Activated CD4-positive, alpha-beta T cell treated with anti-CD3 and anti-CD28 coated beads, Interleukin-2, Interleukin-4, amounts not matched to agents 100 ng/mL and 50 ng/mL, durations not matched to agents 16 hours and 8 hours (primary cell): ENCODE measurements around the gene MTURN.
"Not testable (repeated sequence)": the region's sequence is repeated elsewhere in the genome, so short reads cannot be mapped to it uniquely, and the experiment has no call there.

ENCODE experiments used
- DNase-seq: peaks from one replicate; pipeline ENCODE4 v3.0.0-alpha.2; 2020; ENCODE audit warnings: low spot score

Gene MTURN

GRCh38 chr7:30180718-30181117 lies 45.9 kb downstream of the MTURN start:
- no peak for DNase-seq

- DNase-seq = no peak
Observed at GRCh38 chr7:30181211-30181610, 46.4 kb downstream of the MTURN start.

- DNase-seq = no peak
Observed at GRCh38 chr7:30181736-30182522, 47.1 kb downstream of the MTURN start.

GRCh38 chr7:30182814-30183213 lies 48.0 kb downstream of the MTURN start:
- DNase-seq = no peak

GRCh38 chr7:30183749-30184369 lies 49.1 kb downstream of the MTURN start:
- no peak for DNase-seq

GRCh38 chr7:30184791-30185487 lies 50.2 kb downstream of the MTURN start:
- no peak for DNase-seq

- no peak for DNase-seq
Observed at GRCh38 chr7:30185496-30185895, 50.7 kb downstream of the MTURN start.

GRCh38 chr7:30186725-30187124 lies 51.9 kb downstream of the MTURN start:
- no peak for DNase-seq

- DNase-seq = no peak
Observed at GRCh38 chr7:30187513-30187912, 52.7 kb downstream of the MTURN start.

GRCh38 chr7:30188381-30188780 lies 53.6 kb downstream of the MTURN start:
- not testable (repeated sequence) for DNase-seq

- DNase-seq = no peak
Observed at GRCh38 chr7:30188811-30189210, 54.0 kb downstream of the MTURN start.

- no peak for DNase-seq
Observed at GRCh38 chr7:30191809-30192208, 57.0 kb downstream of the MTURN start.

GRCh38 chr7:30193336-30193943 lies 58.7 kb downstream of the MTURN start:
- no peak for DNase-seq

- DNase-seq = no peak
Observed at GRCh38 chr7:30196408-30196807, 61.6 kb downstream of the MTURN start.

GRCh38 chr7:30197438-30197837 lies 62.7 kb downstream of the MTURN start:
- no peak for DNase-seq

- DNase-seq = no peak
Observed at GRCh38 chr7:30199271-30199670, 64.5 kb downstream of the MTURN start.

- DNase-seq = no peak
Observed at GRCh38 chr7:30200591-30200990, 65.8 kb downstream of the MTURN start.

GRCh38 chr7:30201161-30201666 lies 66.4 kb downstream of the MTURN start:
- no peak for DNase-seq

GRCh38 chr7:30201921-30202320 lies 67.1 kb downstream of the MTURN start:
- DNase-seq = no peak

GRCh38 chr7:30202671-30203070 lies 67.9 kb downstream of the MTURN start:
- DNase-seq = no peak

GRCh38 chr7:30206491-30206890 lies 71.7 kb downstream of the MTURN start:
- DNase-seq = no peak

GRCh38 chr7:30206942-30207341 lies 72.2 kb downstream of the MTURN start:
- DNase-seq = no peak

GRCh38 chr7:30207376-30207775 lies 72.6 kb downstream of the MTURN start:
- no peak for DNase-seq
